DOHH2 (cell line): ENCODE measurements around the gene NPAS2.

ENCODE experiments used
- EZH2phosphoT487 ChIP-seq: fragments of 200-600 bp; sonication (generic); IDR thresholded peaks from 2 replicates; pipeline ENCODE4 v1.6.1; 2017; ENCODE audit warnings: borderline replicate concordance, mild to moderate bottlenecking, antibody characterized with exemption, low read length, moderate library complexity, mixed read lengths
- TF ChIP-seq, protein P1 (sequence below): fragments of 200-600 bp; sonication (generic); IDR thresholded peaks from one replicate; pipeline ENCODE4 v1.5.1; 2014; ENCODE audit warnings: antibody characterized with exemption, mild to moderate bottlenecking, low read depth, low read length; ENCODE audit not compliant: poor library complexity, severe bottlenecking

DNA sequence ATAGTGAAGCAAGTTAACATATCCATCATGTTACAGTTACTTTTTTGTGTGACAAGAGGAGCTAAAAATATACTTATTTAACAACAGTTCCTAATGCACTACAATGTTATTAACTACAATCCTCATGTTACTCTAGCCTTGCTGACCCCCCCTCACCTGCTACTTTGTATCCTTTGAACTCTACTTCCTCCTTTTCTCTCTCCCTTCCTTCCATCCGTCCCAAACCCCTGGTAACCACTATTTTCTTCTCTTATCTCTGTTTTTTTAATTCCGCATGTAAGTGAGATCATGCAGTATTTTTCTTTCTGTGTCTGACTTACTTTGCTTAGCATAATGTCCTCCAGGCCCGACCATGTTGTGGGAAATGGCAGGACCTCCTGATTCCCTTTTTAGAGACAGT, 59.4 kb downstream of the NPAS2 start:
- TF ChIP-seq, protein P1, sequence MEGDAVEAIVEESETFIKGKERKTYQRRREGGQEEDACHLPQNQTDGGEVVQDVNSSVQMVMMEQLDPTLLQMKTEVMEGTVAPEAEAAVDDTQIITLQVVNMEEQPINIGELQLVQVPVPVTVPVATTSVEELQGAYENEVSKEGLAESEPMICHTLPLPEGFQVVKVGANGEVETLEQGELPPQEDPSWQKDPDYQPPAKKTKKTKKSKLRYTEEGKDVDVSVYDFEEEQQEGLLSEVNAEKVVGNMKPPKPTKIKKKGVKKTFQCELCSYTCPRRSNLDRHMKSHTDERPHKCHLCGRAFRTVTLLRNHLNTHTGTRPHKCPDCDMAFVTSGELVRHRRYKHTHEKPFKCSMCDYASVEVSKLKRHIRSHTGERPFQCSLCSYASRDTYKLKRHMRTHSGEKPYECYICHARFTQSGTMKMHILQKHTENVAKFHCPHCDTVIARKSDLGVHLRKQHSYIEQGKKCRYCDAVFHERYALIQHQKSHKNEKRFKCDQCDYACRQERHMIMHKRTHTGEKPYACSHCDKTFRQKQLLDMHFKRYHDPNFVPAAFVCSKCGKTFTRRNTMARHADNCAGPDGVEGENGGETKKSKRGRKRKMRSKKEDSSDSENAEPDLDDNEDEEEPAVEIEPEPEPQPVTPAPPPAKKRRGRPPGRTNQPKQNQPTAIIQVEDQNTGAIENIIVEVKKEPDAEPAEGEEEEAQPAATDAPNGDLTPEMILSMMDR = no peak
- TF ChIP-seq EZH2phosphoT487 = no peak
